ENCODE data around the gene AKAP6. TPM values are rescaled to one million over a fixed set of nuclear protein-coding genes. Genes with fewer than 3 reads are reported as not detected.
A peak's percentile ranks its signal among the peaks of the same experiment; 100 is the strongest.

AKAP6 gene
- total and polyA plus RNA-seq, 8 donors, result 3.7 to 7.2 (median 6.0) TPM

DNA sequence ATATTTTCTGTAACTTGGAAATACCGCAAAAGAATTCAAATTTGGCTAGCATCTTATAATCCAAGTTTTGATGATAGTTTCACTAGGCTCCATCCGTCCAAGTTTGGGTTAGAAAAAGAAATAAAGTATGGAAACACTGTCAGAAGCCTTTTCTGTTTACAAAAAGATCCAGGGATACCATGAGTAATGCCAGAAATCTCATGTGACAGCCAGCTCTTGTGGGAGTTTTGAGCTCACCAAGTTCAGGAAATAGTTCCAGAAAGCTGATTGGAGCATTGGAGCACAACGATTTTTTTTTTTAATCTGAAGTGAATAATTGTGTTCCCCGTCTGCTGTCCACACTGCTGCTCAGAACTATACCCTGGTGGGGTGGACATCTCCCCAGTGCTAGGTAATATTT is 379.9 kb downstream of the AKAP6 start:
- H3K9me3 ChIP-seq, result no peaks in the 10 kb centered on the region
- TF ChIP-seq, protein P1, sequence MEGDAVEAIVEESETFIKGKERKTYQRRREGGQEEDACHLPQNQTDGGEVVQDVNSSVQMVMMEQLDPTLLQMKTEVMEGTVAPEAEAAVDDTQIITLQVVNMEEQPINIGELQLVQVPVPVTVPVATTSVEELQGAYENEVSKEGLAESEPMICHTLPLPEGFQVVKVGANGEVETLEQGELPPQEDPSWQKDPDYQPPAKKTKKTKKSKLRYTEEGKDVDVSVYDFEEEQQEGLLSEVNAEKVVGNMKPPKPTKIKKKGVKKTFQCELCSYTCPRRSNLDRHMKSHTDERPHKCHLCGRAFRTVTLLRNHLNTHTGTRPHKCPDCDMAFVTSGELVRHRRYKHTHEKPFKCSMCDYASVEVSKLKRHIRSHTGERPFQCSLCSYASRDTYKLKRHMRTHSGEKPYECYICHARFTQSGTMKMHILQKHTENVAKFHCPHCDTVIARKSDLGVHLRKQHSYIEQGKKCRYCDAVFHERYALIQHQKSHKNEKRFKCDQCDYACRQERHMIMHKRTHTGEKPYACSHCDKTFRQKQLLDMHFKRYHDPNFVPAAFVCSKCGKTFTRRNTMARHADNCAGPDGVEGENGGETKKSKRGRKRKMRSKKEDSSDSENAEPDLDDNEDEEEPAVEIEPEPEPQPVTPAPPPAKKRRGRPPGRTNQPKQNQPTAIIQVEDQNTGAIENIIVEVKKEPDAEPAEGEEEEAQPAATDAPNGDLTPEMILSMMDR (IDR thresholded peaks at IDR 0.05), result no peak
- no peak overlapping the region for H3K4me3 ChIP-seq
- peak in 2 of 4 donors; percentile 68 to 82 for DNase-seq
- H3K4me1 ChIP-seq, result no peaks in the 10 kb centered on the region
- intact Hi-C loops (cut with DNase I), result no loop called here
- ATAC-seq, result peak; percentile 64
- H3K36me3 ChIP-seq, result no peaks in the 10 kb centered on the region
- H3K27ac ChIP-seq, result peak overlapping the region in 1 of 2 donors; percentile 65
- H3K27me3 ChIP-seq, result no peaks in the 10 kb centered on the region

DNA sequence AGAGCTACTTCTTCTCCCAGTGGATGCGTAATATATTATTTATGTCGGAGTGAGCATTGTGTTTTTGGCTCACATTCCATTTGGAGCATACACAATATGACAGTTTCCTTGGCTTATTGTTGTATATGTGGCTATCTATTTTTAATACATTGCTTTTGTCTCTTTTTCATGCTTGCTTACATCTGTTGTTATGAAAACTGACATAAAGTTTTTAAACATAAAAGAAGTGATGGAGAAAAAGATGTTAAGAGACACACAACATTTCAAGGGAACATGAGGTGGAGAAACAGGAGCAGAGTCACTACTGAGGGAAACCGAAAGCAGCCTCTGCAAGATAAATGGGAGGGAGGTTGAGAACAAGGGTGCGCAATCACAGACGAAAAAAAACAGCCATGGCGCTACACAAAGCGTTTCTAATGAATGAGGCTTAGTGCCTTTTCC is 381.2 kb downstream of the AKAP6 start:
- intact Hi-C loops (cut with DNase I), result no loop called here
- H3K27me3 ChIP-seq, result no peaks in the 10 kb centered on the region
- H3K9me3 ChIP-seq, result no peaks in the 10 kb centered on the region
- no peaks in the 10 kb centered on the region for H3K4me1 ChIP-seq
- peak; percentile 50 for ATAC-seq
- DNase-seq, result peak in 2 of 4 donors; percentile 27 to 47
- peak overlapping the region in 1 of 2 donors; percentile 65 for H3K27ac ChIP-seq
- H3K36me3 ChIP-seq, result no peaks in the 10 kb centered on the region
- TF ChIP-seq, protein P1 (IDR thresholded peaks at IDR 0.05), result no peak
- no peak overlapping the region for H3K4me3 ChIP-seq

DNA sequence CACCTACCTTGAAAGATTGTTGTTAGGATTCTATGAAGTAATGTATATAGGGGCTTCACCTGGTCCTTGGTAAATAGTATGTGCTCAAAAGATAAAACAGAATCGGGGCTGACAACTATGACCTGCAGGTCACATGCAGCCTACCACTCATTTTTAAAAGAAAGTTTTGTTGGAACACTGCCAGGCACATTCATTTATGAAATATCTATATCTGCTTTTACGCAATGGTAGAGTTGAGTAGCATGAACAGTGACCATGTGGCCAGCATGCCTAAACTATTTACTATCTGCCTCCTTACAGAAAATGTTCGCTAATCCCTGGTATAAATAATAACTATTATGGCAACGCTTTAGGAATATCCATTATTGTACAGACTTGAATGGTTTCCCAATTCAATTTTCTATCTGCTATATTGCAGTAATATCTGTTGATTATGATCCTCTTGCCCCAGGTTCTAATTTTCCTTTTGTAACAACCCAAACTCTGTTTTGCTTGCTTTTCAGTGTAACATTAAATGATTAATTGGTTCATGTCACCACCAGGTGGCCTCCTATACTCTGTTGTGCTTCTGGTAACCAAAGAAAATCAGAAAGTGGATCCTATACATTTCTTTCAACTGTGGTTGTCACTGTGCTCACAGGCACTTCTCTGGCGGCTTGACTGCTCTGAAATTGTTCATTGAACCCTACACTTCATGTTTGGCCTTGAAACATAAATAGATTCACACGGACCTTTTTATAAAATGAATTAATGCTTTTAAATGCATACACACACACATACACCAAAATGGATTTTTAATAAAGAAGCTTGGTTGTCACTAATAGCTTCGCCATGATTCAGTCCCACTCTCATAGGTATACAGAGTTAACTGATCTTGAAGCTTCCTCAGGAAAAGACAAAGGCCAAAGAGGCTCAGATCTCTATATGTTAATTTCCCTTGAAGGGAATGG is 381.9 kb downstream of the AKAP6 start:
- Histone ChIP-seq H3K27ac (no peak overlapping the region), H3K9me3 (no peaks in the 10 kb centered on the region), H3K4me1 (no peaks in the 10 kb centered on the region), H3K36me3 (no peaks in the 10 kb centered on the region), H3K4me3 (no peak overlapping the region), H3K27me3 (no peaks in the 10 kb centered on the region)
- ATAC-seq (peak; percentile 63), DNase-seq (peak in 2 of 4 donors; percentile 24 to 34)
- TF ChIP-seq, protein P1 (IDR thresholded peaks at IDR 0.05), result peak in 1 of 2 donors; percentile 28
- intact Hi-C loops (cut with DNase I), result no loop called here

DNA sequence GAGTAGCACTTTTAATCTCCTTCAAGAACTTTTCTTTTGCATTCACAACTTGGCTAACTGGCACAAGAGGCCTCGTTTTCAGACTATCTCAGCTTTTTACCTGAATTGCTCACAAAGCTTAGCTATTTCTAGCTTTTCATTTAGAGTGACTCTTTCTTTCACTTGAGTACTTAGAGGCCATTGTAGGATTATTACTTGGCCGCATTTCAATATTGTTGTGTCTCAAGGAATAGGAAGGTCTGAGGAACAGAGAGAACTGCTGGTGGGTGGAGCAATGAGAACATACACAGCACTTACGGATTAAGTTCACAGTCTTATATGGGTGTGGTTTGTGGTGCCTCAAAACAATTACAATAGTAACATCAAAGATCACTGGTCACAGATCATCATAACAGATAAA is 384.8 kb downstream of the AKAP6 start:
- Histone ChIP-seq H3K4me1 (no peaks in the 10 kb centered on the region), H3K4me3 (no peak overlapping the region), H3K27me3 (no peaks in the 10 kb centered on the region), H3K9me3 (no peaks in the 10 kb centered on the region), H3K36me3 (no peaks in the 10 kb centered on the region), H3K27ac (no peak overlapping the region)
- ATAC-seq, result no peak
- TF ChIP-seq, protein P1 (IDR thresholded peaks at IDR 0.05), result no peak
- no peak for DNase-seq
- intact Hi-C loops (cut with DNase I), result no loop called here

DNA sequence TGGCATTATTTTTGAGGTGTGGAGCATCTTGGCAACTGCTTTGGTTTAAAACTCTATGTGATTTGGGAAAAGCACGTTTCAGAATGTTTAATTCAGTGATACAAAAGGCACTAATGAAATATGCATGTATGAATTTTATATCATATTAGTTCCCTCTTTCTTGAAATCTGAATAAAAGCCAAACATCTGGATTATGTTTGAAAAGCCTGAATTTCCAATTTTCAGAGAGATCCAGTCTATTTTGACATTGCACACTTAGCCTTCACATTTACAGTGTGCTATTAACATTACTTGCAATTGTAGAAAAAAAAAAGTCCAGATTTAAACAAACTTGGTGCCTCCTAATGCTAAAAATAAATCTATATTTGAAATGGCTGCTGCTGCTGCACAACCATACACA is 390.5 kb downstream of the AKAP6 start:
- Histone ChIP-seq H3K27me3 (no peaks in the 10 kb centered on the region), H3K4me1 (no peaks in the 10 kb centered on the region), H3K27ac (no peak overlapping the region), H3K9me3 (no peaks in the 10 kb centered on the region), H3K36me3 (peaks cover 0 to 3% of the 10 kb centered on the region in 2 donors), H3K4me3 (no peak overlapping the region)
- TF ChIP-seq, protein P1 (IDR thresholded peaks at IDR 0.05), result no peak
- no peak for ATAC-seq
- no peak for DNase-seq
- intact Hi-C loops (cut with DNase I), result no loop called here
